ENCODE data around the gene CT47C1. TPM values are rescaled to one million over a fixed set of nuclear protein-coding genes. Genes with fewer than 3 reads are reported as not detected.
"Not testable (repeated sequence)": the region's sequence is repeated elsewhere in the genome, so short reads cannot be mapped to it uniquely, and the experiment has no call there.

CT47C1 gene
- not detected for polyA plus RNA-seq (ENCODE audit: insufficient read length)
- long read RNA-seq, donor 1: 0 reads
- long read RNA-seq, donor 2: 0 reads
- long read RNA-seq, donor 3: 0 reads
- long read RNA-seq, donor 4: 0 reads
- long read RNA-seq, donor 5: 0 reads
- long read RNA-seq, donor 6: 0 reads
- long read RNA-seq, donor 7: 0 reads
- long read RNA-seq, donor 8: 0 reads

- DNase-seq: no peak
These were observed at the start of gene CT47C1 for GRCh38 chrX:119072744-119073143. Gene CT47C1, plus strand, starts transcription at chrX:119072993. Its CDS starts 233 bp downstream, at chrX:119073226.

GRCh38 chrX:119025900-119026299 lies 46.9 kb upstream of the CT47C1 start:
- no peak for DNase-seq

- DNase-seq: not testable (repeated sequence)
These were observed 46.4 kb upstream of the CT47C1 start for GRCh38 chrX:119026344-119026743.

- not testable (repeated sequence) for DNase-seq
These were observed 44.6 kb upstream of the CT47C1 start for GRCh38 chrX:119027960-119028732.

- DNase-seq: no peak
These were observed 44.0 kb upstream of the CT47C1 start for GRCh38 chrX:119028733-119029330.

GRCh38 chrX:119029656-119030055 lies 43.1 kb upstream of the CT47C1 start:
- not testable (repeated sequence) for DNase-seq

- DNase-seq: no peak
These were observed 41.8 kb upstream of the CT47C1 start for GRCh38 chrX:119030990-119031389.

GRCh38 chrX:119036107-119037029 lies 36.4 kb upstream of the CT47C1 start:
- DNase-seq: no peak

GRCh38 chrX:119040432-119040831 lies 32.4 kb upstream of the CT47C1 start:
- no peak for DNase-seq

GRCh38 chrX:119041175-119041574 lies 31.6 kb upstream of the CT47C1 start:
- DNase-seq: peak; percentile 7

- no peak for DNase-seq
These were observed 30.8 kb upstream of the CT47C1 start for GRCh38 chrX:119042040-119042439.

GRCh38 chrX:119042996-119043395 lies 29.8 kb upstream of the CT47C1 start:
- DNase-seq: no peak

GRCh38 chrX:119045884-119046283 lies 26.9 kb upstream of the CT47C1 start:
- DNase-seq: no peak

GRCh38 chrX:119055687-119056086 lies 17.1 kb upstream of the CT47C1 start:
- no peak for DNase-seq

GRCh38 chrX:119062750-119063374 lies 9.9 kb upstream of the CT47C1 start:
- DNase-seq: no peak

GRCh38 chrX:119063428-119063827 lies 9.4 kb upstream of the CT47C1 start:
- no peak for DNase-seq

- peak; percentile 37 for DNase-seq
These were observed 5.6 kb upstream of the CT47C1 start for GRCh38 chrX:119067023-119067739.

GRCh38 chrX:119069128-119069527 lies 3.7 kb upstream of the CT47C1 start:
- DNase-seq: no peak

- DNase-seq: no peak
These were observed 3.0 kb upstream of the CT47C1 start for GRCh38 chrX:119069762-119070161.

GRCh38 chrX:119071381-119071780 lies 1.4 kb upstream of the CT47C1 start:
- no peak for DNase-seq
